DLD1 (cell line): ENCODE results near the gene TSPAN6.

Experiments used
- in situ Hi-C: cut with HindIII; loops from 2 replicates; pipeline ENCODE4 v1.10.0; 2017; ENCODE audit warnings: low sequenced_read_pairs

The TSPAN6 gene, protein sequence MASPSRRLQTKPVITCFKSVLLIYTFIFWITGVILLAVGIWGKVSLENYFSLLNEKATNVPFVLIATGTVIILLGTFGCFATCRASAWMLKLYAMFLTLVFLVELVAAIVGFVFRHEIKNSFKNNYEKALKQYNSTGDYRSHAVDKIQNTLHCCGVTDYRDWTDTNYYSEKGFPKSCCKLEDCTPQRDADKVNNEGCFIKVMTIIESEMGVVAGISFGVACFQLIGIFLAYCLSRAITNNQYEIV

DNA sequence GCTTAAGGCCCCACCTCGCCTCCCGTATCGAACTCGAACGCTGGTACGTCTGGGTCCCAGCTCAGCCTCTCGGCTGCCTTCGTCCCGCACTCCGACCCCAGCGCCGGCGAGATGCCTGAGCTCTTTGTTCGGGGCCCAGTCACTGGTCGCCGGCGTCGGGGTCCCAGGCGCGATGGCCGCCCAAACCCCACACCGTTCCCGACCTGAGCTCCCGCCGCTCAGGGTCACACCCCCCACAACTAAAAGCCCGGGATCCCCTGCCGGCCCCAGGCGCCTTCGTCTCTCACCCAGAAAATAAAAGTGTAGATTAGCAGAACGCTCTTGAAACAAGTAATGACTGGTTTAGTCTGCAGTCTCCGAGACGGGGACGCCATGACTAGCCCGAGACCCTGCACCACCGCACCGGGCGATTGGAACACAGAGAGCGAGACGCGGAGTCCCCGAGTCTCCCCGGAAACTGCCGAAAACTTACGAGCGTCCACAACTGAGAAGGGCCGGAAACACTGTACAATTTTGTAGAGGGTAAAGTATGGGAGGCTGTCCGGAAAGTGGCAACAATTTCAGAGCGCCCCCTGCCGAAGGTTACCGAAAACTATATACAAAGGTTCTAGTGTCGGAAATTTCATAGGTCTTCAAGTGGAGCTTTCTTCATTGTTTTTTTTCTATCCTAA lies at the start of gene TSPAN6:
TSS of gene TSPAN6 (minus strand) at position 486 of the 671 bp plus-strand sequence. CDS start at position 374, 112 bp downstream.
- in situ Hi-C loops = no loop called here

DNA sequence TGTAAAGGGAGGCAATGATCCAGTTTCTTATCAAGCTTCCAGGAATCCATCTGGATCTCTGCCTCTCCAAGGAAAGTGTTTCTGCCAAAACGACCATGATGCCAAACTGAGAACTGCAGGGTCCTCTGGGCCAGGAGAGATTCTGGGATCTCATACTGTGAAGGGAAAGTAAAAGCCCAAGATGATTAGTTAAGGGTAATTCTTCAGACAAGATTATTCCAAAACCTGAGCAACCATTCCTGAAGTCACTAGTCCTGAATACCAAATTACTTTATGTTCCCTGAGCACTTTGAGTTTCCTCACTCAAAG lies 49.3 kb upstream of the TSPAN6 start:
- in situ Hi-C loops = no loop called here

DNA sequence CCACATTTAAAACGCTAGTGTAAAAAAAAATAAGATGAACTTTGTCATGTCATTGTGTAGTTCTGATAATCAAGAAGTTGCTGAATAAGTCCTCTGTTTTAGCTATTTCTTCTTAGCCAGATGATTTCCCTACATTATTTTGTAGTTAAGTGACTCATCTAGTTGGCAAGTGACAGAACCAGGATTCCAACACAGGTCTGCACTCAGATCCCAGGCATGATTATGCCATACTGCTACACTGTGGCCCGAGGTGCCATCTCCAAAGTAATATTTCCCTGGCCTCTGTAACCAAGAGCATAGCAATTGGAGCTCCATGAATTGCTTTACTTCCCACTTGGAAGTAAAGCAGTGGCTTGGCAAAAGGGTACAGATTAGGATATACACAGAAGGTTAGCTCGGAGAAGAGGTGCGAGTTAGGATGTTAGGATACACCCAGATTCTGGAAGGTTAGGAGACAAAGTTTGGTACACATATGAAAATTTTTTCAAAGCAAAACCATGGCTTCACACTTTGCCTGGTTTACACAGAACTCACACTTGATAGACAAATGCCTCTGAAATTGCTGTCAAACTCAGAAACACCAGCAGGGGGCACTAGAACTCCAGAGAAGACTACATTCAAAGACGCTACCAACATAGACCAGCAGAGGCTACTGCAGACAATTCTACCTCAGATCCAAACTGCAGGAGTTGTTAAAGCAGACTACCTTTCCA lies 48.8 kb upstream of the TSPAN6 start:
- in situ Hi-C loops = no loop called here

DNA sequence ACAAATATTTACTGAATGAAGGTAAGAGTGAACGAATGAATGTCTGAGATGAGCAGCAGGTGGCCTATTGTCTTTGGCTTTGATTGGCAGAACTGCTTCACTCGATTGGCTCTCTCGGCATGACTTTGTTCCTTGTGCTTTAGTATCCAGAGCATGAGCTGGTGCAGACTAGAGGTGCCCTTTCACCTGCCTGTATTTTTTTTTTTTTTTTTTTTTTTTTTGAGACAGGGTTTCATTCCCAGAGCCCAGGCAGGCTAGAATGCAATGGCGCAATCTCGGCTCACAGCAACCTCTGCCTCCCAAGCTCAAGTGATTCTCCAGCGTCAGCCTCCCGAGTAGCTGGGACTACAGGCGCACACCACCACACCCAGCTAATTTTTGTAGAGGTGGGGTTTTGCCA lies 46.3 kb upstream of the TSPAN6 start:
- in situ Hi-C loops = no loop called here

DNA sequence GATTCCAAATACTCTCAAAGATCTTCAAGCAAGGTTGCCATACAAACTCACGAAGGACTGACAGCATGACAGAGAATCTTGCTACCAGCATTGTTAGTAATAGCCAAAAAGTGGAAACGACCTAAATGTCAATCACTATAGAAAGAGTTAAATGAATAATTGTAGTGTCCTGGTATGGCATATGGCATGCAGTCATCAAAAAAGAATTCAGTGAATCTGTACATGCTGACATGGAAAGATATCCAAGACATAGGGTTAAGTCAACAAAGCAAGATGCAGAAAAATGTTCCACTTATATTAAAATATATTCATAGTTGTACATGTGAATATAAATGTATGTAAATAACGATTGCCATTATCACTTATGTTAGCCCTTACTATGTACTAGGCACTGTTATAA lies 45.0 kb upstream of the TSPAN6 start:
- in situ Hi-C loops = no loop called here

DNA sequence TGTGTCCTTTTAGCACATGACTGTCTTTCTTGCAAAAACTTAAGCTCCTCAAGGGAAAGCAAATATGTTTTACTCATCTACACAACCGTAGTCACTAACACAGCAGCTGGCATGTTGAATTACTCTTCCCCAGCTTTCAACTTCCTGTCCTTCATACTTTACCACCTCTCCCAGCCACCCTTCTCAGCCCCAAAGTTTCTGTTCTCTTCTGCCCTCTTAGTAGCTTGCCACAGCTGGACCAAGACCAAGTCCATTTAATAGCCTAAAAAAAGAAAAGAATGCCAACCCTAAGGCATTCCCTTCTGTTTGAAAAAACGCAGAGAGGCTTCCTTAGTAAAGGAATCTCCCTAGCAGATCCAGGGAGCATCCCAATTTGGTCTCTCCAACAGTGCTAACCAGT lies 44.1 kb upstream of the TSPAN6 start:
- in situ Hi-C loops = no loop called here

DNA sequence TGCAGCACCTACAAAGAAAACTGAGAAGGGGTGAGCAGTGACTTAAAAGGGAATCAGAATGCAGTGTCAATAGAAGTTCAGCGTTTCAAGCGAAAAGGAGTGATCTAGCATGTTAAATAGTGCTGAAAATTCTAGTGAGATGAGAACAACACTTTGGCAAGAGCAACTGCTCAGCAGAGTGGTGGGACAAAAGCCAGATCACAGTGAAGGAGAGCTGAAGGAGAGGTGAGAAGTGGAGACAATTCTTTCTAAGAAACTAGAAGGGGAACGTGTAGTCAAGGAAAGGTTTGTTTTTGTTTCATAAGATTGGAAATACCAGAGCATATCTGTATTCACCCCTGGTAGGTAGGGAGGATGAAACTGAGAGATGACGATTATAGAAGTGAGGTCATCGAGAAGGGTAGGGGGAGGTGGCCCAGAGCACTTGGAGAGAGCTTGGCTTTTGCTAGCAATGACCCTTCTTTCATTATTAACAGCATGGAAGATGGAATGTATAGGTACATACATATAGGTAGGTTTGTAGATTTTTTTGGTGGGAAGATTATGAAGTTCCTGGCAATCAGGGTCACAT lies 41.1 kb upstream of the TSPAN6 start:
- in situ Hi-C loops = no loop called here

DNA sequence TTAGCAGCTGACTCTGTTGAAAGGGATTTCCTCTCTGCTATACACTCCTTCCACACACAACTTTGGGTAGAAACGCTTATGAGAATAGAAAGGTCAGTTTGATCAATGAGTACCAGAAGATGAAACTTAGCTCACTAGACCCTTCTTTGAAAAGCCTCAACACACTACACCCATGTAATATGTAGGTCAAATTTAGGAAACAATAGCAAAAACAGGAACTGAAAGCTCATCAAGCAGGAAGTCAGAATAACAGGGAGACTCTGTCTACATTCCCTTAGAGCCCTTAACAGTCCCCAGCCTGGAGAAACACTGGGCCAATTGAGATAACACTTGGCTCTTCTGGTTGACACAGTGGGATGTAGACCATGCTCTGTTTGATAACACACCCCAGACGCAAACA lies 38.1 kb upstream of the TSPAN6 start:
- in situ Hi-C loops = no loop called here

DNA sequence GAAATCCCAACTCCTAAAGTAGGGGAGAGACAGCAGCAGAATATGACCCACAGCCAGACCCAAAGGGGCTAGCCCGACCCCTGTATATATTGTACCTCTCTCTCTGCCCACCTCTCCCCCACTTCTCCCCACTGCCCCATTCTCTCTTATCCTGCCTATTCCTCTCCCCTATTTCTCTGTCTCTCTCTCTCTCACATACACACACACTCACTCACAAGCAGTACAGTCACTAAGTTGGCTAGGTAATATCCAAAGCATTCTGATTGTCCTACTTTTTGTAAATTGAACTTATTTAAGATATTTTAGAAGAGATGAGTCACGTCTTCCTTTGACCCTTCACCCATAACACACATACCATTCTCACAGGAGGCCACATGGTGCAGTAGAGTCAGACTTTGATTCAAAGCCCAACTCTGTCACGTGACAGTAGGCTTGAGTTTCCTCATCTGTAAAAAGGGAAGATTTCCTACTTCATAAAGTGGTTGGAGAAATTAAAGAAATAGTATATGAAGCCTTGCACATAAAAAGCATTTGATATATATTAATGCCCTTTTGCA lies 36.9 kb upstream of the TSPAN6 start:
- in situ Hi-C loops = no loop called here

DNA sequence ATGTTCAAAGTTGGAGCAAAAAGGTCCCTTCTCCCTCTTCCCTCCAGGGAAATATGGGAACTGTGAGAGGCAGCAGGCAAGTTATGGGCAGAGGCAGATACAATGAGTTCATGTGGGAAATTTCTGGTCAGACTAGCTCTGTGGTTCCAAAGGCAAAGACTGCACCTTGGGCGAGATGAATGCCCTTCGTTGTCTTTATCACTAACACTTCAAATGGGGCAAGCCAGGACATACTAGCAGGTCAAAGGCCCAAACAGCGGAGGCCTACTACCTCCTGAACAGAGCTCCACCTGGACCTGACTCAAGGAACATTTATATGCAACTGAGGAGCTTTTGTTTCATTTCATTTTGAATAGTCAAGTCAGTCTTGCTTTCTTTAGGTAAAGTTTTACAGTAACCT lies 36.4 kb upstream of the TSPAN6 start:
- in situ Hi-C loops = no loop called here

DNA sequence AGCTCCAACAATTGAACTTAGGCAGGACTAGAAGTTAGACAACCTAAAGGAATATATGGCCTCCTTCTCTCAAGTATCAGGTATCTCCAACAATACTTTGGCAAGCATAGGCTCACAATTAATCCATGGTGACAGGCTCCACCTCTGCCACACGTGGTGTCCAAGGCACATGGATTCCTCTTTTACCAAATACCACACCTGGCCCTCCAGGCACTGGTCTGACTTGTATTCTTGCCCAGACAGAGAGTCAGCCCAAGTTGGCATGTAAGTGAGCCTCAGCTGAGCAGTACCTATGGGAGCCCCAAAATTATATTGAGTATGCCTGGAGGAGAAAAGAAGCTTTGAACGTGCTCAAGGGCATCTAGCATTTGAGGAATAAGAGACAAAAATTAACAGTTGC lies 27.0 kb upstream of the TSPAN6 start:
- in situ Hi-C loops = no loop called here

DNA sequence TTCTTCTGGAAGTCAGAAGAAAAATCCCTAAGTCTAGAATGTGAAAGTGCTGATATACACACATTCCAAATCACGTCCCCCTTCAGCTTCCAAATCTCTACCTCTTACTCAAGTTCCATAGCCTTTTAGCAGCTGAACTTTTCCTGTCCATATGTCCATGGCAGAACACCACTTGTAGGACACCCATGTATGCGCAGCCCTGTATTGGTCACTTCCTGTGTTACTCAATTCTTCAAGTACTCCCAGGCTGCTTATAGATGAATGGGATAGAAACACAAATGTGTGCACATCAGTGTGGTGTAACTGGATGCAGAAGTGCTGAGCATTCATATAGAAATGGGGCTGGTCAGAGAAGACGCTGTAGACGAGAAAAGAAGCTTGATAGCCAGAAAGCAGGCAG lies 26.2 kb upstream of the TSPAN6 start:
- in situ Hi-C loops = no loop called here

DNA sequence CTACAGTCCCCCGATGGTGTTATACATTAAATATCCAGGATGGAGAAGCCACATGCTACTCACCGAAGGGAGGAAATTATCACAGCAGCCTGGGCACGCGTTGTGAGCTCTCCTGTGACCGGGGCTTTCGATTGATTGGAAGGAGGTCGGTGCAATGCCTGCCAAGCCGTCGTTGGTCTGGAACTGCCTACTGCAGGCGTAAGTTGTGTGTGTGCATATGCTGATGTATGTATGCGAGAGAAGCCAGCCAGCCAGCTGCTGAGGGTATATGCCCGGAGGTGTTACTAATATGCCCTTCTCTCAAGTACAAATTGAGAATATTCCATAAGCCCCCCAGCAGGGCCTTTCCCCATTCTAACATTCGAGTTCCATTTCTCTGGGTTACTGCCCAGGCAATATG lies 25.6 kb upstream of the TSPAN6 start:
- in situ Hi-C loops = no loop called here

DNA sequence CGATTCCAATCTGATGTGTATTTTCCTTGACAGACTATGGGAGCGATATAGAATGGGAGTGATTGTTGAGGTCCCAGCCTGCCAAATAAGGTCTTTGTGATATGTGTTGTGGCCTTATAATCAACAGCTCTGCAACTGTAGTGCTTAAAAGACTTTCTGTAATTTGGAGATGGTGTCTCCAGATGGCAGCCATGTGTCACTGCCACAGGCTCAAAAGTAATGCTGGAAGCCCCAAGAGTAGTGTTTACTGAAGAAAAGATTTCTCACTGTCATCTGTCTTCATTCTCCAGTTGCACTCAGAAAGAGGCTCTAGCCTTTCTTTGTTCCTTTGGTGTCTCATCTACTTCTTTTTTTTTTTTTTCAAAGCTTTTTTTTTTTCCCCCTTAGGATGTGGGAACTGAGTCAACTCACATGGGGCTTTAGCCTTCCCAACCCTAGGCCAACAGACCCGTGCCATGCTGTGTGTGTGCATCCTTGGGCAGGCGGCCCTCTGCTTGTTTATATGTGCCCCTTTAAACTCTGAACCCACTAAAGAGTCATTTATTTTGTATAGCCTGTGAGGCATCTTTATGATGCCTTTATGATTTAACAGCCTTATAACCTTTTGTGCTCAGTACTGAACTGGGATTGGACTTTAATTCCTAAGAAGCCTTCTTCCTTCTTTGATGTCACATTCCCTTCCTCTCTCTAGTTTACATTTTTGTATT lies 23.0 kb upstream of the TSPAN6 start:
- in situ Hi-C loops = no loop called here

DNA sequence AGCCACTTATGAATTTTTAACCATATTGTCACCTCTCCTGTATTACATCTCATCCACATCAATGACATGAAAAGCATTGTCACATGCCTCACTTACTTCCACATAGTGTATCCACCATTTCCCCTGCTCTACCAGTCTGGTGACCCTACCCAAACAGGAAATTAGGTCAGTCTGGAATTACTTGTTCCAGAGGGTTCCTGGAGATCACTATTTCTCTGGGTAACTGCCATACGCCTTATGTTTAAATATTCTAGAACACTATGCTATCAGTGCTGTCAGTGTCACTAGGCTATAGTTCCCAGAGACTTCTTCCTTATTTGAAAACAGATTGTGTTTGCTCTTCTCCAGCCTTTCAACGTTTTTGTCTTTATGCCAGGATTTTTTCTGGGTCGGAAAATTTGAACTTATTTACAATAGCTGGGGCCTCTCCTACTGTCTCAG lies 22.4 kb upstream of the TSPAN6 start:
- in situ Hi-C loops = no loop called here

DNA sequence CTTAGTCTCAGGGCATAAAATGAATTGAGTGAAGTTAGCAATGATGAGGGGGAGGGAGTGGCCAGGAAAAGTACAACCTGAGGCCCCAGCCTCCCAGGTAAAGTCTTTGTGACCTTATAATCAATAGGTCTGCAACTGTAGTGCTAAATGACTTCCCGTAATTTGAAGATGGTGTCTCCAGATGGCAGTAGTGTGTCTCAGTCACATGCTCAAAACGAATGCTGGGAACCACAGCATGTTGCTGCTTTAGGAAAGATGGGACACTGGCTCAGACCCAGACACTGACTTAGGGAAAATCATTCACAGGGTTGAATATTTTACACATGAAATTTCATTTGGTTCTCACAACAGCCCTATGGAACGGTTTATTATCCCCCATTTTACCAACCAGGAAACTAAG lies 17.7 kb upstream of the TSPAN6 start:
- in situ Hi-C loops = no loop called here

DNA sequence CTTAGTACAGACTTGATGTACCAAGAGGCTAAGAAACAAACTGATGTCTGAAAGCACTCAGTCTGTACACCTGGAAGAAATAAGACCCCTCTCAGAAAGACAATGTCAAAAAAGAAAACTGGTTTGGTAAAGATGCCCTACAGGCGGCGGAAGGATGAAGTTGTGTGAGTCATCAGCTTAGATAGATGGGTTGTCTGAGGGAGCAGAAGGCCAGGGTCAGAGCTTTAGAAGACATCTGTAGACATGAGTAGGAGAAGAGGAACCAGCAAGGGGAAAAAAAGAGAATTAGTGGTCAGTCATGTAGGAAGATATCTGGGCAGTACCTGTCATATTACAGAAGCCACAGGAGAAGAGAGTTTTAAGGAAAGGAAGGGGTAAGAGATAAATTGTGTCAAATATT lies 15.7 kb upstream of the TSPAN6 start:
- in situ Hi-C loops = no loop called here

DNA sequence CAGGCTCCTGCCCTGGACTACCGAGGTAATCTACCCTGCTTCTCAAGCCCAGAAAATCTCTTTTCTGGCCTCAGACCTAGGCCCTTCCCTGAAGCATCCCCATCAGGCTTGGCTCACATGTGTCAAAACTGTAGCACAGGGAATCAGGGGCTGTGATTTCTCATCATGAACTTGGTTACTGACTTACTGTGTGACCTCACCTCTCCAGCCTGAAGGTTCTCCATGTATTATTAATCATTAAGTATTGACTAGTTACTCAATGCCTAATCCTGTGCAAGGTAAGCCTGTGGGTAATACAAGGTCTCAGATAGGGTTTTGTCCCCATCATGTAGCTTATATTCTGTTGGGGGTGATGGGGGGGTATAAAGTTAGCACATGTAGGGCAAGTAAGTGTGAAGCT lies 14.2 kb upstream of the TSPAN6 start:
- in situ Hi-C loops = no loop called here

DNA sequence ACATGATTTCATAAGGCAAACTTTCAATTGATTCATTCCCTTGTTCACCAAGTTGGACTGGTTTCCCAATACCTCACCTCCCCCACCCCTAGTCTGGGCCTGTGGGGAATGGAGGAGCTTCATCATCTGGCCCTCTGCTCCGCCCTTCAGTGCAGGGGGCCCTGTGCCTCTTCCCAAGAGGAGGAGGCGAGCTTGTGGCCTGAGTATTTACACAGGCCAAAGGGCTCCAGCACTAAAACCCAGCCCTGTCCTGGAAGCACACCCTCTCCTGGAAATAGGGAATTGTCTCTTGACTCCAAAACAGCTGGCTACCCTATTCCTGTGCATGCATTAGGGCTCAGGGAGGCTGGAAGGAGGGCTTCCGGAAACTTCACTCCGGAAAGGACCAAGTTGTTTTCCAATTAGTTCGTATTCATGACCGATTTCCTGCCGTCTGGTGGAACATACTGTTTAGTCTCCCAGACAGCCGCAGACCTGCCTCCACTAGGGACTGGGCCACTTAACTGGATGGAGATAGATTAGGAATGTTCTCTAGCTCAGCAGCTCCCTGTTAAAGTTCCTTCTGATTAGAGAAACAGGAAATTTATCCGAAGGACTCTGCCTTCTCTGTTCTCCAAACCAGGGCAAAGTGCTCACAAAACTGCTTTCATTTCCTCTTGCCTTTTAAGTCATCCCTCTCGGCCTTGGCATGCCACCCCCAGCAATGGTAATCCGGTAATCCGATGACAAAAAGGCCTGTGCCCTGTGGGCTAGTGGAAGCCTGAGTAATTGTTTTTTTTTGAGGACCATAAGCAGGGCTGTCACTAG lies 13.1 kb upstream of the TSPAN6 start:
- in situ Hi-C loops = no loop called here
